ENCODE data around the gene MED7. TPM values are rescaled to one million over a fixed set of nuclear protein-coding genes. Genes with fewer than 3 reads are reported as not detected.

The MED7 gene
- total RNA-seq, 2 donors from 2014 or later = 4.9 to 6.0 TPM

DNA sequence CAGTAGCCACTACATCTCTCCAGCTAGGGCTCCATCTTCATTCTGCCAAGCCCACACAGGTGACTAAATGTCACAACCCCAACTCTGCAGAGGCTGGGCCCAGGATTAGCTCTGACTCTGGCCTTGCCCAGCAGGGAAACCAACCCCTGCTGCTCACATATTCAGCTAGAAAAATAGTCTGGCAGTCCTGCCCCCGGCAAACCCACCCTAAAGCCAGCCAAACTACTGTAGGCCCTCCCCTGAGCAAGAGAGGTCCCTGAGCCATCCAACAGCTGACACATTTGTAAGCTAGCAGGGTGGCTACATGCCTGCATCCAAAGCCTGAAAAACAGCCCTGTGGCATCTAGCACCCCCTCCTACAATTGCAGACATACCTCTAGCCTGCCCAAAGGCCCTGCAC is 22.6 kb downstream of the MED7 start:
- 80 to 81% methylated on average over 1 of the region's 1 CpG for WGBS, 2 donors
- no peak for DNase-seq
- H3K4me1 ChIP-seq = no peaks in the 10 kb centered on the region
- intact Hi-C loops (cut with DNase I) = no loop called here
- no peaks in the 10 kb centered on the region for H3K9me3 ChIP-seq
- TF ChIP-seq, protein P1, sequence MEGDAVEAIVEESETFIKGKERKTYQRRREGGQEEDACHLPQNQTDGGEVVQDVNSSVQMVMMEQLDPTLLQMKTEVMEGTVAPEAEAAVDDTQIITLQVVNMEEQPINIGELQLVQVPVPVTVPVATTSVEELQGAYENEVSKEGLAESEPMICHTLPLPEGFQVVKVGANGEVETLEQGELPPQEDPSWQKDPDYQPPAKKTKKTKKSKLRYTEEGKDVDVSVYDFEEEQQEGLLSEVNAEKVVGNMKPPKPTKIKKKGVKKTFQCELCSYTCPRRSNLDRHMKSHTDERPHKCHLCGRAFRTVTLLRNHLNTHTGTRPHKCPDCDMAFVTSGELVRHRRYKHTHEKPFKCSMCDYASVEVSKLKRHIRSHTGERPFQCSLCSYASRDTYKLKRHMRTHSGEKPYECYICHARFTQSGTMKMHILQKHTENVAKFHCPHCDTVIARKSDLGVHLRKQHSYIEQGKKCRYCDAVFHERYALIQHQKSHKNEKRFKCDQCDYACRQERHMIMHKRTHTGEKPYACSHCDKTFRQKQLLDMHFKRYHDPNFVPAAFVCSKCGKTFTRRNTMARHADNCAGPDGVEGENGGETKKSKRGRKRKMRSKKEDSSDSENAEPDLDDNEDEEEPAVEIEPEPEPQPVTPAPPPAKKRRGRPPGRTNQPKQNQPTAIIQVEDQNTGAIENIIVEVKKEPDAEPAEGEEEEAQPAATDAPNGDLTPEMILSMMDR (IDR thresholded peaks at IDR 0.05) = no peak
- no peak for TF ChIP-seq POLR2A (IDR thresholded peaks at IDR 0.05)
- H3K27me3 ChIP-seq = no peaks in the 10 kb centered on the region
- no peaks in the 10 kb centered on the region for H3K36me3 ChIP-seq (replicated peaks in 1 of 2; ENCODE audit: insufficient read depth in 1 of 2, low read depth in 2 of 2)
- no peak for ATAC-seq
- no peak overlapping the region for H3K4me3 ChIP-seq
- no peak overlapping the region for H3K27ac ChIP-seq

DNA sequence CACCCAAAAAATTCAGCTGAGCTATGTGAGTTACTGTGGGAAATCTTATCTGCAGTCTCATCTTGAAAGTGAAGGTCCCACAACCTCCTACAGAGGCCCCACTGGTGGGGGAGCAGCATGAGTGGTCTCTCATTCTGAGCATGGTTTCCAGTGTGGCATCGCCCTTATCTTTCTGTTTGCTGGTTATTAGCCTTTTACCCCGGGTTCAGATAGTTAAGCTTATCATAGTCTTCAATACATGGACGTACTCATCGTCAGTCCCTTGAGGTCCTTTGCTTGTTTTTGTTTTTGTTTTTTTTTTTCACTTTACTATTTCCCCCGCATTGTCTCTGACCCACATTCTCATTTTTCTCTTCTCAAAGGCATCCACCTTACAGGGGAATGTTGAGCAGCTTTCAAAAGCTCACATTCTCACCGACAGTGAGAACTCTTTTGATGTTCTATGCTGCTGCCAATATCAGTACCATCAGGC is 26.1 kb downstream of the MED7 start:
- TF ChIP-seq, protein P1 (IDR thresholded peaks at IDR 0.05) = no peak
- TF ChIP-seq POLR2A (IDR thresholded peaks at IDR 0.05) = no peak
- 65 to 80% methylated on average over 6 of the region's 6 CpGs for WGBS, 2 donors
- H3K36me3 ChIP-seq (replicated peaks in 1 of 2; ENCODE audit: insufficient read depth in 1 of 2, low read depth in 2 of 2) = no peaks in the 10 kb centered on the region
- no peak overlapping the region for H3K4me3 ChIP-seq
- H3K27ac ChIP-seq = no peak overlapping the region
- no peaks in the 10 kb centered on the region for H3K9me3 ChIP-seq
- intact Hi-C loops (cut with DNase I) = no loop called here
- DNase-seq = no peak
- ATAC-seq = no peak
- H3K4me1 ChIP-seq = no peaks in the 10 kb centered on the region
- no peaks in the 10 kb centered on the region for H3K27me3 ChIP-seq

GRCh38 chr5:157115502-157115901 is 27.2 kb downstream of the MED7 start:
- Histone ChIP-seq H3K9me3 (no peaks in the 10 kb centered on the region), H3K4me3 (no peak overlapping the region), H3K4me1 (no peaks in the 10 kb centered on the region), H3K27me3 (no peaks in the 10 kb centered on the region), H3K36me3 (replicated peaks in 1 of 2; ENCODE audit: insufficient read depth in 1 of 2, low read depth in 2 of 2) (no peaks in the 10 kb centered on the region), H3K27ac (no peak overlapping the region)
- TF ChIP-seq, protein P1 (IDR thresholded peaks at IDR 0.05) = no peak
- no peak for TF ChIP-seq POLR2A (IDR thresholded peaks at IDR 0.05)
- intact Hi-C loops (cut with DNase I) = no loop called here
- 20 to 34% methylated on average over 1 of the region's 1 CpG for WGBS, 2 donors
- ATAC-seq (no peak), DNase-seq (no peak)

GRCh38 chr5:157115012-157115411 is 27.7 kb downstream of the MED7 start:
- no peaks in the 10 kb centered on the region for H3K27me3 ChIP-seq
- H3K27ac ChIP-seq = no peak overlapping the region
- no peaks in the 10 kb centered on the region for H3K36me3 ChIP-seq (replicated peaks in 1 of 2; ENCODE audit: insufficient read depth in 1 of 2, low read depth in 2 of 2)
- no peak for DNase-seq
- no peaks in the 10 kb centered on the region for H3K4me1 ChIP-seq
- H3K4me3 ChIP-seq = no peak overlapping the region
- no peak for TF ChIP-seq POLR2A (IDR thresholded peaks at IDR 0.05)
- TF ChIP-seq, protein P1 (IDR thresholded peaks at IDR 0.05) = no peak
- H3K9me3 ChIP-seq = no peaks in the 10 kb centered on the region
- ATAC-seq = no peak
- intact Hi-C loops (cut with DNase I) = no loop called here

- TF ChIP-seq, protein P1 (IDR thresholded peaks at IDR 0.05) = no peak
- TF ChIP-seq POLR2A (IDR thresholded peaks at IDR 0.05) = no peak
- H3K4me1 ChIP-seq = no peaks in the 10 kb centered on the region
- no peaks in the 10 kb centered on the region for H3K9me3 ChIP-seq
- peak in 1 of 4 donors; percentile 42 for DNase-seq
- H3K27ac ChIP-seq = no peak overlapping the region
- no peak overlapping the region for H3K4me3 ChIP-seq
- 55 to 71% methylated on average over 5 of the region's 5 CpGs for WGBS, 2 donors
- no peaks in the 10 kb centered on the region for H3K27me3 ChIP-seq
- H3K36me3 ChIP-seq (replicated peaks in 1 of 2; ENCODE audit: insufficient read depth in 1 of 2, low read depth in 2 of 2) = no peaks in the 10 kb centered on the region
- intact Hi-C loops (cut with DNase I) = no loop called here
- no peak for ATAC-seq
These were observed 29.7 kb downstream of the MED7 start for GRCh38 chr5:157113002-157113401.

Measured in body of pancreas (tissue), 4 donors.